Testis (tissue), 3 donors: ENCODE results near the gene IGSF22. TPM values are rescaled to one million over a fixed set of nuclear protein-coding genes. Genes with fewer than 3 reads are reported as not detected.
A peak's percentile ranks its signal among the peaks of the same experiment; 100 is the strongest.

Experiments
- DNase-seq: peaks from one replicate; pipeline ENCODE4 v3.0.0-alpha.2; 2019
- H3K27ac ChIP-seq, 2 donors: fragments of 200-600 bp; sonication (generic); one replicate each; pipeline ENCODE4 v1.5.1; 2019
- H3K27me3 ChIP-seq: fragments of 200-600 bp; sonication (generic); one replicate; pipeline ENCODE4 v1.5.1; 2019
- H3K36me3 ChIP-seq: fragments of 200-600 bp; sonication (generic); one replicate; pipeline ENCODE4 v1.5.1; 2017; ENCODE audit warnings: low read depth; ENCODE audit errors: missing control alignments
- H3K4me1 ChIP-seq: fragments of 200-600 bp; sonication (generic); one replicate; pipeline ENCODE4 v1.5.1; 2019
- H3K4me3 ChIP-seq, 2 donors: fragments of 200-600 bp; sonication (generic); one replicate each; pipeline ENCODE4 v1.5.1; 2017 to 2019
- H3K9me3 ChIP-seq: fragments of 200-600 bp; sonication (generic); one replicate; pipeline ENCODE4 v1.5.1; 2017
- POLR2A ChIP-seq: fragments of 450-650 bp; IDR thresholded peaks from one replicate; pipeline ENCODE4 v1.6.1; 2017; ENCODE audit warnings: antibody characterized with exemption, mild to moderate bottlenecking, moderate library complexity
- WGBS, 2 donors: methylation state at CpG; one replicate each; pipeline ENCODE4 v1.1.5; 2018; 5-methylcytosine and 5-hydroxymethylcytosine counted together
- intact Hi-C: fragments of 100-400 bp; cut with DNase I; formaldehyde crosslinking; loops from one replicate; pipeline ENCODE4 v1.15.1; 2023; ENCODE audit warnings: low total_unique reads
- polyA plus RNA-seq: library from polyadenylated mRNA; stranded (reverse); fragments of 350-450 nt; fragmentation: Illumina TruSeq; extraction: RNeasy Lipid Tissue Mini Kit (QIAGEN cat#74804); gene quantifications from one replicate; pipeline ENCODE4 v1.2.3, GENCODE V29; 2014; ENCODE audit warnings: low read depth, low replicate concordance; ENCODE audit not compliant: insufficient read depth
- total RNA-seq, 2 donors: library from RNA; depleted of rRNA; stranded (reverse); fragments of >200 nt; gene quantifications; one replicate each; pipeline ENCODE4 v1.2.3, GENCODE V29; 2016
- TF ChIP-seq, protein P1 (sequence below), 3 experiments: fragments of 450-650 bp in 2 of 3; fragments of 200-600 bp in 1 of 3; sonication (generic) in 1 of 3; IDR thresholded peaks; one replicate each; pipeline ENCODE4 v1.5.1; 2016 to 2019; ENCODE audit warnings: antibody characterized with exemption in 3 of 3, mild to moderate bottlenecking in 2 of 3, moderate library complexity in 1 of 3

The IGSF22 gene
- total and polyA plus RNA-seq, 3 donors from 2014 or later = 0.94 to 1.7 (median 1.1) TPM

DNA sequence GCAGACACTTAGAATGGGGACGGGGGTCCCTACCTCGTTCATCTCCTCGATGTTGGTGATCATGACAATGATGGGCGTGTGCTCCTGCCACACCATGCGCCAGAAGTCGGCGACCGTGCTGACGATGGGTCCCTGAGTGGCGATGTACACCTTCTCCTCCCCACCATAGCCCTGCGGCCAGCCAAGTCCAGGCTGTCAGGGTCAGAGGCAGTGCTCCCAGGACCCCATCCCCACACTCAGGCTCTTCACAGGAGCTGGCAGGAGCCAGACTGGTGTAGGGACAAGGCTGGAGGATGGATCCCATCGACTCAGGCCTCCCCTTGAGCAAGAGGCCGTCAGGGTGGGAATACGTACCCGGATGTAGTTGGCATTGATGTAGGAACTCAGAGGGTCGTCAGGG, 7.2 kb upstream of the IGSF22 start:
- WGBS, 2 donors = 86 to 90% methylated on average over 15 to 16 of the region's 16 CpGs
- DNase-seq = no peak

DNA sequence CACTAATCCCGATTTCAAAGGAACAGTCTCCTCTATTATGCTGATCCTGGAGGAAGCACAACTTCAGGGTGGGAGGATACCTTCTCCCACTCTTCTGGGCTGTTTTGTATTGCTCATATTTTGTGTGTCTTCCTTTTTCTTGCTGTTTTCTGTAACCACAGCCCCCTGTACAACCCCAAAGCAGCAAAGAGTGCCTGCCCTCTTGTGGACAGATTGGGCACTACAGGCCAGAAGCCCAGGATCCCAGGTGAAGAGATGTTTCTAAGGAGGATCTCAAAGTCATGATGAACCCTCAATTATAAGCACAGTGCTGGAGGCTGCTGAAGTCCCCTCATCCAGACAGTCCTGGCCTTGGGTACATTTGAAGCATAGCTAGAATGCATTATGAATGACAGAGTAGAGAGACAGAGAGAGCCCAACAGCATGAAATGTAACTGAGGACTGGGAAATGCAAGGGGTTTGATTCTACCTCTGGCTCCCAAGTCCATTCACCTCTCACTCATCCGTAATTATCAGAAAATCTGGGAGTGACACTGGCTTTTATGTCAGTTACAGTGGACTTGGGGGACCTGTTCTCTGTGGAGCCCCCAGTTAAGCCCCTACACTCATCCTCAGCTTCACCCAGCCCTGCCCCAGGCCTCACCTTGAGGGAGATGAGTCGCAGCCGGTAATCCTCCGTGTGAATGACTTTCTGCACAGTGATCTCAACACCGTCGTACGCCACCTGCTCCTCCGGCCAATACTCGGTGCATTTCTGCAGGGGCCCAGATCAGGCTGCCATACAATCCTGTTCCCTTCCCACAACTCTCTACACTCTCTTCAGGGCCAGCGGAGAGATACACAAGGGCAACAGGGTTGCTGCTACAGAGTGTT, 6.2 kb upstream of the IGSF22 start:
- TF ChIP-seq POLR2A = no peak
- TF ChIP-seq, protein P1, sequence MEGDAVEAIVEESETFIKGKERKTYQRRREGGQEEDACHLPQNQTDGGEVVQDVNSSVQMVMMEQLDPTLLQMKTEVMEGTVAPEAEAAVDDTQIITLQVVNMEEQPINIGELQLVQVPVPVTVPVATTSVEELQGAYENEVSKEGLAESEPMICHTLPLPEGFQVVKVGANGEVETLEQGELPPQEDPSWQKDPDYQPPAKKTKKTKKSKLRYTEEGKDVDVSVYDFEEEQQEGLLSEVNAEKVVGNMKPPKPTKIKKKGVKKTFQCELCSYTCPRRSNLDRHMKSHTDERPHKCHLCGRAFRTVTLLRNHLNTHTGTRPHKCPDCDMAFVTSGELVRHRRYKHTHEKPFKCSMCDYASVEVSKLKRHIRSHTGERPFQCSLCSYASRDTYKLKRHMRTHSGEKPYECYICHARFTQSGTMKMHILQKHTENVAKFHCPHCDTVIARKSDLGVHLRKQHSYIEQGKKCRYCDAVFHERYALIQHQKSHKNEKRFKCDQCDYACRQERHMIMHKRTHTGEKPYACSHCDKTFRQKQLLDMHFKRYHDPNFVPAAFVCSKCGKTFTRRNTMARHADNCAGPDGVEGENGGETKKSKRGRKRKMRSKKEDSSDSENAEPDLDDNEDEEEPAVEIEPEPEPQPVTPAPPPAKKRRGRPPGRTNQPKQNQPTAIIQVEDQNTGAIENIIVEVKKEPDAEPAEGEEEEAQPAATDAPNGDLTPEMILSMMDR (IDR thresholded peaks at IDR 0.05) = peak; percentile 84 to 97 (median 91)

More for the DNA sequence above, 7.2 kb upstream of the IGSF22 start:
- intact Hi-C loops = no loop called here
- H3K4me1 ChIP-seq = no peaks in the 10 kb centered on the region
- H3K4me3 ChIP-seq = no peak overlapping the region
- TF ChIP-seq POLR2A = no peak
- TF ChIP-seq, protein P1 (IDR thresholded peaks at IDR 0.05) = no peak
- H3K36me3 ChIP-seq = no peaks in the 10 kb centered on the region
- H3K27ac ChIP-seq = no peak overlapping the region
- H3K9me3 ChIP-seq = no peaks in the 10 kb centered on the region
- H3K27me3 ChIP-seq = no peaks in the 10 kb centered on the region

DNA sequence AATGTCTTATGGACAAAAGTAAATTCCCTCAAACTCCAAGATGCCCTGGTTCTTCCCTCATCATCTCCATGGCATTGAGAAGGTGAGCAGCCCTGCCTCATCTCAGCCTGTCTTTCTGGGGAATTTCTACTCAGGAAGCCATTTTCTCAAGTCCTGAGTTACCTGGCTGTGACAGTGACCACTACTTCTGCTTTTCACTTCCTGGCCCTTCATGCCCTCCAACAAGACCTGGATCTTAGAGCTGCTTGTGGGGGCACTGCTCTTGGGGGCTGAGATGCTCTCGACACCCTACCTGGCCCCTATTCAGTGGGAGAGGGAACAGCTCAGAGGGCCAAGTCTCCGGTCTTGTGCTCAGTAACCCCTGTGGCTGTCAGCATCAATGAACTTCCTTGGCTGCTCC, 5.5 kb upstream of the IGSF22 start:
- no peaks in the 10 kb centered on the region for H3K4me1 ChIP-seq
- no peaks in the 10 kb centered on the region for H3K27me3 ChIP-seq
- 75 to 94% methylated on average over 2 of the region's 2 CpGs for WGBS, 2 donors
- no peak for TF ChIP-seq POLR2A
- TF ChIP-seq, protein P1 (IDR thresholded peaks at IDR 0.05) = no peak
- no peak for DNase-seq
- no peaks in the 10 kb centered on the region for H3K36me3 ChIP-seq
- no peaks in the 10 kb centered on the region for H3K9me3 ChIP-seq
- no peak overlapping the region for H3K4me3 ChIP-seq
- no peak overlapping the region for H3K27ac ChIP-seq
- intact Hi-C loops = no loop called here

More for the DNA sequence above, 6.2 kb upstream of the IGSF22 start:
- no peaks in the 10 kb centered on the region for H3K9me3 ChIP-seq
- no peaks in the 10 kb centered on the region for H3K27me3 ChIP-seq
- no peaks in the 10 kb centered on the region for H3K4me1 ChIP-seq
- 71 to 80% methylated on average over 11 of the region's 11 CpGs for WGBS, 2 donors
- peak; percentile 78 for DNase-seq
- H3K27ac ChIP-seq = no peak overlapping the region
- no peaks in the 10 kb centered on the region for H3K36me3 ChIP-seq
- intact Hi-C loops = no loop called here
- no peak overlapping the region for H3K4me3 ChIP-seq

DNA sequence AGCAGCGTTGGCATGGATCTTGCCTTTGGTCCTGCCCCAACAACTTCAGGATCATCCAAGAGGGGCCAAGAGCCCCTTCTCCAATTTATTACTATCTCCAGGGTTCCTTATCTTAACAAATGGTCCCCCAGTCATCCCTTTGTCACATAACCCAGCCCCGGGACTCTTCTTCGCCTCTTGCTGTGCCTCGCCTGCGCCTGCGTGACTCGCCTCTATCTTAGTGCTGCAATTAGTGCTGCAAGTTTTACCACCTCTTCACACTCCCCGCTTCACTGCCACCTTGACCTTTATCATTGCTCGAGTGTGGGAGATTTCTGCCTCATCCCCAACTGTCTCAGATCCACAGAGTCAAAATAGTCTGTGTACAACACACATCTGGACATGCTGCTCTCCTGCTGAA, 4.0 kb upstream of the IGSF22 start:
- Histone ChIP-seq H3K36me3 (no peaks in the 10 kb centered on the region), H3K4me1 (no peaks in the 10 kb centered on the region), H3K4me3 (no peak overlapping the region), H3K27ac (no peak overlapping the region), H3K27me3 (no peaks in the 10 kb centered on the region), H3K9me3 (no peaks in the 10 kb centered on the region)
- no peak for TF ChIP-seq POLR2A
- TF ChIP-seq, protein P1 (IDR thresholded peaks at IDR 0.05) = no peak
- no peak for DNase-seq
- intact Hi-C loops = no loop called here
- 84 to 87% methylated on average over 9 of the region's 9 CpGs for WGBS, 2 donors
